A673 (cell line): Measurements from ENCODE around the gene ADGRL3.

Experiments
- EZH2 ChIP-seq: fragments of 200-600 bp; sonication (generic); IDR thresholded peaks from 2 replicates; pipeline ENCODE4 v1.6.1; 2017; ENCODE audit warnings: borderline replicate concordance, low read depth, mild to moderate bottlenecking, mixed read lengths, antibody characterized with exemption, low read length; ENCODE audit not compliant: poor library complexity, severe bottlenecking
- TF ChIP-seq, protein P1 (sequence below): fragments of 300-800, 200-600 bp; sonication (generic); conservative IDR thresholded peaks from 2 replicates; pipeline ENCODE4 v1.5.1; 2017; ENCODE audit warnings: low read depth, mild to moderate bottlenecking, antibody characterized with exemption, low read length, moderate library complexity, mixed read lengths

DNA sequence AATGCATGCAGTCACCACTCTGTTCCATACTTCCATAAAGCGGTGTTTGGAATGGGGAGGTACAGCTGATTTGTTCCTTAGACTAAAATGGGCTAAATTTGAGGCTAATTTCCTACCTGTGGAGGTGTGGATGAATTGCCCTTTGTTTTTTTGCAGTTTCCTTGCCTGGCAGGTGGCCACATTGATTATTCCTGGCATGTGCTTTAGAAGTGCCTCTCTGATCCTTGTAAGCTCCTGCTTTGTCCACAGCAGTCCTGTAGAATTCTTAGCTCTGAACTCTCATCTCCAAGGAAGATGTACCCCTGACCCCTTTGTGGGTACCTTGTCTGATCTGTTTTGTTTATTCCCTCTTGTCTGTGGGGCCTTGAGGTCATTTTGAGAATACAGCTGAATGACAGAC lies 136.8 kb downstream of the ADGRL3 start:
- TF ChIP-seq, protein P1, sequence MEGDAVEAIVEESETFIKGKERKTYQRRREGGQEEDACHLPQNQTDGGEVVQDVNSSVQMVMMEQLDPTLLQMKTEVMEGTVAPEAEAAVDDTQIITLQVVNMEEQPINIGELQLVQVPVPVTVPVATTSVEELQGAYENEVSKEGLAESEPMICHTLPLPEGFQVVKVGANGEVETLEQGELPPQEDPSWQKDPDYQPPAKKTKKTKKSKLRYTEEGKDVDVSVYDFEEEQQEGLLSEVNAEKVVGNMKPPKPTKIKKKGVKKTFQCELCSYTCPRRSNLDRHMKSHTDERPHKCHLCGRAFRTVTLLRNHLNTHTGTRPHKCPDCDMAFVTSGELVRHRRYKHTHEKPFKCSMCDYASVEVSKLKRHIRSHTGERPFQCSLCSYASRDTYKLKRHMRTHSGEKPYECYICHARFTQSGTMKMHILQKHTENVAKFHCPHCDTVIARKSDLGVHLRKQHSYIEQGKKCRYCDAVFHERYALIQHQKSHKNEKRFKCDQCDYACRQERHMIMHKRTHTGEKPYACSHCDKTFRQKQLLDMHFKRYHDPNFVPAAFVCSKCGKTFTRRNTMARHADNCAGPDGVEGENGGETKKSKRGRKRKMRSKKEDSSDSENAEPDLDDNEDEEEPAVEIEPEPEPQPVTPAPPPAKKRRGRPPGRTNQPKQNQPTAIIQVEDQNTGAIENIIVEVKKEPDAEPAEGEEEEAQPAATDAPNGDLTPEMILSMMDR = no peak
- no peak for TF ChIP-seq EZH2
